Vagina (tissue), 2 donors: ENCODE measurements around the gene KCND1. TPM values are rescaled to one million over a fixed set of nuclear protein-coding genes. Genes with fewer than 3 reads are reported as not detected.

ENCODE experiments used
- DNase-seq, 2 donors: peaks; one replicate each; pipeline ENCODE4 v3.0.0-alpha.2; 2017; ENCODE audit errors: extremely low spot score in 2 of 2
- H3K27ac ChIP-seq: fragments of 200-600 bp; sonication (generic); one replicate; pipeline ENCODE4 v1.5.1; 2019
- H3K27me3 ChIP-seq: fragments of 200-600 bp; sonication (generic); one replicate; pipeline ENCODE4 v1.5.1; 2019
- H3K36me3 ChIP-seq, 2 donors: fragments of 200-600 bp; sonication (generic); one replicate each; pipeline ENCODE4 v1.5.1; 2017 to 2019
- H3K4me1 ChIP-seq: fragments of 200-600 bp; sonication (generic); one replicate; pipeline ENCODE4 v1.5.1; 2019
- H3K4me3 ChIP-seq, 2 donors: fragments of 200-600 bp; sonication (generic); 1 replicate in 1 of 2; 2 replicates in 1 of 2; pipeline ENCODE4 v1.5.1; 2016 to 2019
- H3K9me3 ChIP-seq: fragments of 200-600 bp; sonication (generic); one replicate; pipeline ENCODE4 v1.5.1; 2019
- CTCF ChIP-seq, 3 experiments: fragments of 450-650 bp in 2 of 3; fragments of 200-600 bp in 1 of 3; sonication (generic) in 1 of 3; IDR thresholded peaks; one replicate each; pipeline ENCODE4 v1.5.1; 2017 to 2019; ENCODE audit warnings: antibody characterized with exemption in 3 of 3, mild to moderate bottlenecking in 2 of 3, moderate library complexity in 2 of 3
- POLR2A ChIP-seq, 2 donors: fragments of 450-650 bp; IDR thresholded peaks; one replicate each; pipeline ENCODE4 v1.6.1; 2017; ENCODE audit warnings: antibody characterized with exemption in 2 of 2, mild to moderate bottlenecking in 2 of 2, moderate library complexity in 2 of 2
- POLR2AphosphoS5 ChIP-seq, 2 donors: sonication (generic); formaldehyde crosslinking; IDR thresholded peaks; one replicate each; pipeline ENCODE4 v1.9.0; 2017; ENCODE audit warnings: antibody characterized with exemption in 2 of 2, mild to moderate bottlenecking in 2 of 2, low read depth in 1 of 2; ENCODE audit not compliant: insufficient read depth in 1 of 2
- intact Hi-C: fragments of 100-400 bp; cut with DNase I; formaldehyde crosslinking; loops from one replicate; pipeline ENCODE4 v1.15.1; 2023
- total RNA-seq: library from RNA; depleted of rRNA; stranded (reverse); fragments of >200 nt; gene quantifications from one replicate; pipeline ENCODE4 v1.2.3, GENCODE V29; 2016

The KCND1 gene
- total RNA-seq, 1 donor from 2014 or later: 2.0 TPM

- Histone ChIP-seq H3K9me3 (no peaks in the 10 kb centered on the region), H3K4me1 (no peaks in the 10 kb centered on the region), H3K36me3 (peaks cover 0 to 28% of the 10 kb centered on the region in 2 donors), H3K27me3 (no peaks in the 10 kb centered on the region), H3K27ac (no peak overlapping the region), H3K4me3 (no peak overlapping the region)
- intact Hi-C loops: no loop called here
- DNase-seq: no peak
- TF ChIP-seq POLR2A (IDR thresholded peaks at IDR 0.05) (no peak), POLR2AphosphoS5 (IDR thresholded peaks at IDR 0.05; ENCODE audit: insufficient read depth in 1 of 2, low read depth in 1 of 2) (no peak), CTCF (IDR thresholded peaks at IDR 0.05) (no peak)
Measured at GRCh38 chrX:48927736-48928382, 43.8 kb downstream of the KCND1 start.

GRCh38 chrX:48927123-48927522, 44.5 kb downstream of the KCND1 start:
- H3K27me3 ChIP-seq: no peaks in the 10 kb centered on the region
- no peaks in the 10 kb centered on the region for H3K4me1 ChIP-seq
- H3K36me3 ChIP-seq: peaks cover 0 to 28% of the 10 kb centered on the region in 2 donors
- no peak for DNase-seq
- H3K27ac ChIP-seq: no peak overlapping the region
- TF ChIP-seq POLR2A (IDR thresholded peaks at IDR 0.05) (no peak), CTCF (IDR thresholded peaks at IDR 0.05) (no peak), POLR2AphosphoS5 (IDR thresholded peaks at IDR 0.05; ENCODE audit: insufficient read depth in 1 of 2, low read depth in 1 of 2) (no peak)
- H3K9me3 ChIP-seq: no peaks in the 10 kb centered on the region
- intact Hi-C loops: no loop called here
- no peak overlapping the region for H3K4me3 ChIP-seq

- intact Hi-C loops: no loop called here
- peaks cover 0 to 17% of the 10 kb centered on the region in 2 donors for H3K36me3 ChIP-seq
- H3K27ac ChIP-seq: no peak overlapping the region
- no peaks in the 10 kb centered on the region for H3K27me3 ChIP-seq
- peaks cover 6% of the 10 kb centered on the region for H3K4me1 ChIP-seq
- no peak for DNase-seq
- no peaks in the 10 kb centered on the region for H3K9me3 ChIP-seq
- TF ChIP-seq CTCF (IDR thresholded peaks at IDR 0.05): no peak
- no peak for TF ChIP-seq POLR2A (IDR thresholded peaks at IDR 0.05)
- TF ChIP-seq POLR2AphosphoS5 (IDR thresholded peaks at IDR 0.05; ENCODE audit: insufficient read depth in 1 of 2, low read depth in 1 of 2): no peak
- no peak overlapping the region for H3K4me3 ChIP-seq
Measured at GRCh38 chrX:48924270-48924669, 47.4 kb downstream of the KCND1 start.

- intact Hi-C loops: no loop called here
- Histone ChIP-seq H3K36me3 (peaks cover 0 to 17% of the 10 kb centered on the region in 2 donors), H3K9me3 (no peaks in the 10 kb centered on the region), H3K27me3 (no peaks in the 10 kb centered on the region), H3K27ac (no peak overlapping the region), H3K4me1 (peaks cover 6% of the 10 kb centered on the region), H3K4me3 (no peak overlapping the region)
- no peak for TF ChIP-seq POLR2AphosphoS5 (IDR thresholded peaks at IDR 0.05; ENCODE audit: insufficient read depth in 1 of 2, low read depth in 1 of 2)
- no peak for TF ChIP-seq CTCF (IDR thresholded peaks at IDR 0.05)
- no peak for TF ChIP-seq POLR2A (IDR thresholded peaks at IDR 0.05)
- no peak for DNase-seq
Measured at GRCh38 chrX:48923771-48924170, 47.9 kb downstream of the KCND1 start.

GRCh38 chrX:48920718-48921104, 50.9 kb downstream of the KCND1 start:
- peaks cover 0 to 16% of the 10 kb centered on the region in 2 donors for H3K36me3 ChIP-seq
- intact Hi-C loops: no loop called here
- peaks cover 6% of the 10 kb centered on the region for H3K4me1 ChIP-seq
- no peak for DNase-seq
- no peak for TF ChIP-seq POLR2A (IDR thresholded peaks at IDR 0.05)
- TF ChIP-seq POLR2AphosphoS5 (IDR thresholded peaks at IDR 0.05; ENCODE audit: insufficient read depth in 1 of 2, low read depth in 1 of 2): no peak
- TF ChIP-seq CTCF (IDR thresholded peaks at IDR 0.05): no peak
- H3K4me3 ChIP-seq: no peak overlapping the region
- no peaks in the 10 kb centered on the region for H3K27me3 ChIP-seq
- no peaks in the 10 kb centered on the region for H3K9me3 ChIP-seq
- H3K27ac ChIP-seq: no peak overlapping the region
